ENCODE measurements around the gene PARP3.
A peak's percentile ranks its signal among the peaks of the same experiment; 100 is the strongest.
"Not testable (repeated sequence)": the region's sequence is repeated elsewhere in the genome, so short reads cannot be mapped to it uniquely, and the experiment has no call there.

The PARP3 gene

GRCh38 chr3:51985063-51985462, 42.9 kb downstream of the PARP3 start:
- H3K36me3 ChIP-seq (ENCODE audit: control insufficient read depth, insufficient read depth, low read length), result no peaks in the 10 kb centered on the region
- no peaks in the 10 kb centered on the region for H3K9me3 ChIP-seq (ENCODE audit: control insufficient read depth, low read length)
- H3K27ac ChIP-seq (ENCODE audit: insufficient read depth, low read length, poor library complexity, severe bottlenecking), result no peak overlapping the region
- no peak overlapping the region for H3K4me3 ChIP-seq (ENCODE audit: insufficient read depth, low read depth, low read length, poor library complexity, severe bottlenecking)
- DNase-seq, result no peak
- H3K4me1 ChIP-seq (ENCODE audit: control insufficient read depth, insufficient read depth, low read length, poor library complexity, severe bottlenecking), result peaks cover 11% of the 10 kb centered on the region
- no peaks in the 10 kb centered on the region for H3K27me3 ChIP-seq (replicated peaks; ENCODE audit: control insufficient read depth, insufficient read depth, low read length, poor library complexity, severe bottlenecking)

DNA sequence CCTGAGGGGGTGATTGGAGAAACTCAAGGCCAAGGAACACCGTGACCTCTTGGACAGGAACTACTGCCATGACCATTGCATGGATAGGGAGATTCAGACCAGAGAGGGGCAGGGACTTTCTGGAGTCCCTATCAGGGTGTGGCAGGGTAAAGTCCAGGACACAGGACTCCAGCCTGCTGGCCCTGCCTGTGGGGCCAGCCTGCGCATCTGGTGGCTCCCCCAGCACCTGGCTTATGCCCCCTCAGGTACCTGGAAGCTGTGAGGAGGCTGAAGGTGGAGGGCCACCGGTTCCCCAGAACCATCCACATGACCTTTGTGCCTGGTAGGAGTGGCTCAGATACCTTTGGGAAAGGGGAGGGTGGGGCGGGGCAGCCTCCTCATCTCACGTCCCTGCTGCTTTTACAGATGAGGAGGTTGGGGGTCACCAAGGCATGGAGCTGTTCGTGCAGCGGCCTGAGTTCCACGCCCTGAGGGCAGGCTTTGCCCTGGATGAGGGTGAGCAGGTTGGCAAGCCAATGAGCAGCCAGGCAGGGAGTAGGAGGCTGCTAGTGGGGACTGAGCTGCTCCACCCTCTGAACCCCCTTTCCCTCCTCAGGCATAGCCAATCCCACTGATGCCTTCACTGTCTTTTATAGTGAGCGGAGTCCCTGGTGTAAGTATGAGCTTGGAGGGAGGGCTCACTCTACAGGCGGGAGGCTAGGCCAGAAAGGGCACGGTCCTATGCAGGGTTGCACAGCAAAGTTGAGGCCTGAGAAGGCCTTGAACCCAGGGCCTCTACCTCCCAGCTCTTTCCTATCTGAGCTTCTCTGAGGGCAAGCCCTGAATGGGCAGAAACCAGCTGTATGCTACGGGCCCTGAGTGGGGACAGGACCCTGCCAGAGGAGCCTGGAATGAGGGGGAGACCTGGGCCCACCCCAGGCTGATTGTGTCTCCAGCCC, 44.1 kb downstream of the PARP3 start:
- Histone ChIP-seq H3K4me3 (ENCODE audit: insufficient read depth, low read depth, low read length, poor library complexity, severe bottlenecking) (no peak overlapping the region), H3K27me3 (replicated peaks; ENCODE audit: control insufficient read depth, insufficient read depth, low read length, poor library complexity, severe bottlenecking) (no peaks in the 10 kb centered on the region), H3K4me1 (ENCODE audit: control insufficient read depth, insufficient read depth, low read length, poor library complexity, severe bottlenecking) (peaks cover 11% of the 10 kb centered on the region), H3K36me3 (ENCODE audit: control insufficient read depth, insufficient read depth, low read length) (no peaks in the 10 kb centered on the region), H3K9me3 (ENCODE audit: control insufficient read depth, low read length) (no peaks in the 10 kb centered on the region), H3K27ac (ENCODE audit: insufficient read depth, low read length, poor library complexity, severe bottlenecking) (no peak overlapping the region)
- DNase-seq, result no peak

DNA sequence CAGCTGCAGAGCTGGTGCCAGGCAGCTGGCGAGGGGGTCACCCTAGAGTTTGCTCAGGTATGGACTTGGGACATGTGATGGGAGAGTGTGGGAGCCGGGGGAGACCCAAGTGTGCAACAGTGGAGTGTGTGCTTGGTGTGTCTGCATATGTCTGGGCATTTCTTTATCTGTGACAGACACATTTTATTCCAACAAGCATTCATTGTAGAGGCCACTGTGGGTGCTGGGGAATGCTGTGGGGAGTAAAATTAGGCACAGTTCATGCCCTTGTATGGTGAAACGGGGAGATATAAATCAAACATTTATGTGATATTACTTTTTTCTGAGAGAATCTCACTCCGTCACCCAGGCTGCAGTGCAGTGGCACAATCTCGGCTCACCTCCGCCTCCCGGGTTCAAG, 45.4 kb downstream of the PARP3 start:
- Histone ChIP-seq H3K9me3 (ENCODE audit: control insufficient read depth, low read length) (no peaks in the 10 kb centered on the region), H3K27ac (ENCODE audit: insufficient read depth, low read length, poor library complexity, severe bottlenecking) (no peak overlapping the region), H3K4me3 (ENCODE audit: insufficient read depth, low read depth, low read length, poor library complexity, severe bottlenecking) (no peak overlapping the region), H3K36me3 (ENCODE audit: control insufficient read depth, insufficient read depth, low read length) (peaks cover 2% of the 10 kb centered on the region), H3K27me3 (replicated peaks; ENCODE audit: control insufficient read depth, insufficient read depth, low read length, poor library complexity, severe bottlenecking) (no peaks in the 10 kb centered on the region), H3K4me1 (ENCODE audit: control insufficient read depth, insufficient read depth, low read length, poor library complexity, severe bottlenecking) (peaks cover 4% of the 10 kb centered on the region)
- DNase-seq, result no peak

DNA sequence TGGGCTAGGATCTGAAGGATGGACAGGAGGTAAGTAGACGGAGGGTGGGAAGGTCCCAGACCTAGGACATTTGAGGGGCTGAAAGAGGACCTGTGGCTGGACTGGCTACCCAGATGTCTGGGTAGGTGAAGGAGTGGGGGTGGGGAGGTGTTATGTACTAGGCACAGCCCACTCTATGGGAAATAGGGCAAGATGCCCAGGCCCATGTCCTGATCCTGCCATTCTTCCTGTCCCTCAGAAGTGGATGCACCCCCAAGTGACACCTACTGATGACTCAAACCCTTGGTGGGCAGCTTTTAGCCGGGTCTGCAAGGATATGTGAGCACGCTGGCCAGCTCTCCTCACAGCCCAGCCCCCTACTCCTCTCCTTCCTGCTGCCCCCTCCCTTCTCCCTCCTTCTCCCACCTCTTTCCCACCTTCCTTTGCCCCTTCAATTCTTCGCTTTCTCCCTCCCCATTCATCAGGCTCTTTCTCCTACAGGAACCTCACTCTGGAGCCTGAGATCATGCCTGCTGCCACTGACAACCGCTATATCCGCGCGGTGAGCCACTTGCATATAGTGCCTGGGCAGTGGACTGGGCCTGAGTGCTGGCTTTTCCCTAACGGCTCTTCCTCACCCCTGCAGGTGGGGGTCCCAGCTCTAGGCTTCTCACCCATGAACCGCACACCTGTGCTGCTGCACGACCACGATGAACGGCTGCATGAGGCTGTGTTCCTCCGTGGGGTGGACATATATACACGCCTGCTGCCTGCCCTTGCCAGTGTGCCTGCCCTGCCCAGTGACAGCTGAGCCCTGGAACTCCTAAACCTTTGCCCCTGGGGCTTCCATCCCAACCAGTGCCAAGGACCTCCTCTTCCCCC, 46.4 kb downstream of the PARP3 start:
- no peaks in the 10 kb centered on the region for H3K4me1 ChIP-seq (ENCODE audit: control insufficient read depth, insufficient read depth, low read length, poor library complexity, severe bottlenecking)

DNA sequence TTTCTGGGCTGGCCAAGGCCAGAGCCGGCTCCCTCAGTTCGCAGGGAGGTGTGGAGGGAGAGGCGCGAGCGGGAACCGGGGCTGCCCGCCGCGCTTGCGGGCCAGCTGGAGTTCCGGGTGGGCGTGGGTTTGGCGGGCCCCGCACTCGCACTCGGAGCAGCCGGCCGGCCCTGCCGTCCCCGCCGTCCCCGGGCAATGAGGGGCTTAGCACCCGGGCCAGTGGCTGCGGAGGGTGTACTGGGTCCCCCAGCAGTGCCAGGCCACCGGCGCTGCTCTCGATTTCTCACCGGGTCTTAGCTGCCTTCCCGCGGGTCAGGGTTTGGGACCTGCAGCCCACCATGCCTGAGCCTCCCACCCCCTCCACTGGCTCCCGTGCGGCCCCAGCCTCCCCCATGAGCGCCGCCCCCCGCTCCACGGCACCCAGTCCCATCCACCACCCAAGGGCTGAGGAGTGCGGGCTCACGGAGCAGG, 48.4 kb downstream of the PARP3 start:
- H3K27ac ChIP-seq (ENCODE audit: insufficient read depth, low read length, poor library complexity, severe bottlenecking); DNase-seq; H3K4me3 ChIP-seq (ENCODE audit: insufficient read depth, low read depth, low read length, poor library complexity, severe bottlenecking); H3K9me3 ChIP-seq (ENCODE audit: control insufficient read depth, low read length); H3K27me3 ChIP-seq (replicated peaks; ENCODE audit: control insufficient read depth, insufficient read depth, low read length, poor library complexity, severe bottlenecking): not testable (repeated sequence)
- peaks cover 21% of the 10 kb centered on the region for H3K36me3 ChIP-seq (ENCODE audit: control insufficient read depth, insufficient read depth, low read length)
- peaks cover 10% of the 10 kb centered on the region for H3K4me1 ChIP-seq (ENCODE audit: control insufficient read depth, insufficient read depth, low read length, poor library complexity, severe bottlenecking)

More for the DNA sequence above, 46.4 kb downstream of the PARP3 start:
- no peak overlapping the region for H3K27ac ChIP-seq (ENCODE audit: insufficient read depth, low read length, poor library complexity, severe bottlenecking)
- no peak for DNase-seq
- H3K9me3 ChIP-seq (ENCODE audit: control insufficient read depth, low read length), result no peaks in the 10 kb centered on the region
- H3K27me3 ChIP-seq (replicated peaks; ENCODE audit: control insufficient read depth, insufficient read depth, low read length, poor library complexity, severe bottlenecking), result no peaks in the 10 kb centered on the region
- no peak overlapping the region for H3K4me3 ChIP-seq (ENCODE audit: insufficient read depth, low read depth, low read length, poor library complexity, severe bottlenecking)
- H3K36me3 ChIP-seq (ENCODE audit: control insufficient read depth, insufficient read depth, low read length), result peaks cover 8% of the 10 kb centered on the region

DNA sequence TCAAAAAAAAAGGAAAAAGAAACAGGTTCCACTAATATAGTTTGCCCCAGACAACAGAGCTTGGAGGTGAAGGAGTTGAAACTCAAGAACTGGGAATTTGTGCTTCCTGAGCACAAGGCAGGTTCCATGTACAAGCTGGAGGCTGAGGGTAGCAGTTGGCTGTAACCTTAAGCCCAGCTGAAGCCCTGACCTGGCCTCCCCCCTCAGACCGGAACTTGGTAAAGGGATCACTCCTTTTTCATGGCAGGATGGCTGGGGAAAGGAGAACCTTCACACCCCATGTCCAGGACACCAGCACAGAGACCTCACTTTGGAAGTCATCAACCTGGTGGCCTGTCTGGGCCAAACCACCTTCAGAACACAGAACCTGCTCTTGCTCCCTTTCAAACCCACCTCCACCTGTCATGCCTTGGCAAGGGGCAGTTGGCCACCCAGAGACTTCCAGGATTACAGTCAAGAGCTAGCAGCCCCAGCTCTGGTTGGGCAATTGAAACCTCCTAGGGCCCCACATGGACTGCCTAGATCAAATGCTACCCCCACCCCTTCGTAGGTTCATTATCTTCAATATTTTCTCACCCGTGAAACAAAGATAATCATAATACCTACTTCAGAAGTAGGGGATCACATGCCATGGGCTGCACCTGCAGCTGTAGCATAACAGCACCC, 50.0 kb downstream of the PARP3 start:
- Histone ChIP-seq H3K27me3 (replicated peaks; ENCODE audit: control insufficient read depth, insufficient read depth, low read length, poor library complexity, severe bottlenecking) (no peaks in the 10 kb centered on the region), H3K4me3 (ENCODE audit: insufficient read depth, low read depth, low read length, poor library complexity, severe bottlenecking) (no peak overlapping the region), H3K4me1 (ENCODE audit: control insufficient read depth, insufficient read depth, low read length, poor library complexity, severe bottlenecking) (peaks cover 10% of the 10 kb centered on the region), H3K27ac (ENCODE audit: insufficient read depth, low read length, poor library complexity, severe bottlenecking) (no peak overlapping the region), H3K9me3 (ENCODE audit: control insufficient read depth, low read length) (no peaks in the 10 kb centered on the region), H3K36me3 (ENCODE audit: control insufficient read depth, insufficient read depth, low read length) (peaks cover 21% of the 10 kb centered on the region)
- no peak for DNase-seq

DNA sequence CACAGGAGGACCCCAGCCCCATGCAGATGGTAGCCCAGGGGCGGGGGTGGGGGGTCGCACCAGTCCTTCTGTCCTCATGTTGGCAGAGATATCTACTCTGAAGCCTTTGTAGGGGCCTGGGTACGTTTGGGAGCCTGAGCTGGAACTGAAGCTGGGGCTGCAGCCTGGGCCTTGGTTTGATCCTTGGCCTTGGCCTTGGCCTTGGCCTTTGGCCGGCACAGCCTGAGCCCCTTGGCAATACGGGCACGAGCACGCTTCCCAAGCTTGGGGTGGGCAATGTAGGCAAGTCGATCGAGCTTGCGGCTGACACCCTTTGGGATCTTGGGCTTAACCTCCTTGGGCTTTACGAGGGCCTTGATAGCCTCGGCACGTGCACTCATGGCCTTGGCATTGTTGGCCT, 51.5 kb downstream of the PARP3 start:
- not testable (repeated sequence) for DNase-seq; H3K4me3 ChIP-seq (ENCODE audit: insufficient read depth, low read depth, low read length, poor library complexity, severe bottlenecking); H3K27ac ChIP-seq (ENCODE audit: insufficient read depth, low read length, poor library complexity, severe bottlenecking); H3K27me3 ChIP-seq (replicated peaks; ENCODE audit: control insufficient read depth, insufficient read depth, low read length, poor library complexity, severe bottlenecking); H3K9me3 ChIP-seq (ENCODE audit: control insufficient read depth, low read length)
- peaks cover 10% of the 10 kb centered on the region for H3K4me1 ChIP-seq (ENCODE audit: control insufficient read depth, insufficient read depth, low read length, poor library complexity, severe bottlenecking)
- peaks cover 21% of the 10 kb centered on the region for H3K36me3 ChIP-seq (ENCODE audit: control insufficient read depth, insufficient read depth, low read length)

DNA sequence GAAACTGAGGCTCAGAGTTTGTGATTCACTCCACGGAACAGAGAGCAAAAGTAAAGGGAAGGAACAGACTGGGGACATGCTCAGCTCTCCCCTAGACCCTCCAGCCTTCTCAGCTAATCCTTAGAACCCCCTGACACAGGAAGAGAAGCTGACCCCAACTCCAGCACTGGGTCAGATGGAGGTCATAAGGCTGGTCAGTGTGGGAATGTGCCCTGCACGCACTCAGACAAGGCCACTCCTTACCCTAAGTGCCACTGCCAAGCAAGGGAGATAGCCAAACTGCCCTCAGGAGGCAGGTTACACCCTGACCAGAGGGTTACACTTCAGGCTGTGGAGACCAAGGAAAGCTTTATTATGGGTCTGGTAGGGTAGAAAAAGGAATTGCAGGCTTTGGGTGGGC, 52.4 kb downstream of the PARP3 start:
- peaks cover 21% of the 10 kb centered on the region for H3K36me3 ChIP-seq (ENCODE audit: control insufficient read depth, insufficient read depth, low read length)
- no peak for DNase-seq

DNA sequence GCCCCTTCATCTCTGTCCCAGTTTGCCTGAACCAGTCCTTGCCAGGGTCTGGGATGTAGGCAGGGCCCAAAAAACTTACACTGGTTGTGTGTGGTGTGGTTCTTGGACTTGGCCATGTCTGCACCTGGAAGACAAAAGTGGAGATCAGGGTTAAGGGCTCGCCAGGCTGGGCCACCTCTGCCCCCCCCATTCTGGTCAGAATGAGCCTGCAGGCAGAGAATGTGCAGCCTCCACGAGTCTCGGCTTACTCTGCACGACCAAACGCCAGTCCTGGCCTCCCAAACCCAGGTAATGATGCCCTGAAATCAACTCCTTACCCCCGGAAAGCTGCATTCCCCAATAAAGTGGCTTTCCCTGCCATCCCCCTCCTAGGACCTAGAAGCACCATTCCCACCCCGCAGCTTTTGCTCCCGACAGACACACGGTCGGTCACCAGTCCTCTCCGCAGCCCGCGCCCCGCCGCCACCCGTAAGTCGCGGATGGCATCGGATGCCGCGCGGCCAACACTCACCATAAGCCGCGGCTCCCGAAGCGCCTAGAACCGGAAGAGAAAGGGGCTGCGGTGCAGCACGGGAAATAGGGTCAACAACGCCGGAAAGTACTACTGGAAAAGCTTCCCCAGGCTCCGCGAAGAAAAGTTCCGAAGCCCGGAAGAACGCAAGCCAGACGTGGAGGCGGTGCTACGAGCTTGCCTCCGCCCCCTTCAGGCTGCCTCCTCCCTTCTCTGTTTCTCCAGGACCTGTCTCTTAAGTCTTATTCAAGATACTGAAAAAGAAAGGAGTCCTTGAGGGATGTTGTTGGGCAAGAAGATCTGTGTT, 53.4 kb downstream of the PARP3 start, which contains the start of gene RPL29:
RPL29 (minus strand) TSS at position 550 of the 818 bp plus-strand sequence; CDS start at position 116, 434 bp downstream.
- H3K27me3 ChIP-seq (replicated peaks; ENCODE audit: control insufficient read depth, insufficient read depth, low read length, poor library complexity, severe bottlenecking), result no peaks in the 10 kb centered on the region
- H3K36me3 ChIP-seq (ENCODE audit: control insufficient read depth, insufficient read depth, low read length), result peaks cover 21% of the 10 kb centered on the region
- H3K9me3 ChIP-seq (ENCODE audit: control insufficient read depth, low read length), result no peaks in the 10 kb centered on the region
- peak within 1 kb of the TSS; percentile 85 for H3K27ac ChIP-seq (ENCODE audit: insufficient read depth, low read length, poor library complexity, severe bottlenecking)
- peak; percentile 82 to 87 (median 86) for DNase-seq
- peak within 1 kb of the TSS; percentile 79 for H3K4me3 ChIP-seq (ENCODE audit: insufficient read depth, low read depth, low read length, poor library complexity, severe bottlenecking)
- H3K4me1 ChIP-seq (ENCODE audit: control insufficient read depth, insufficient read depth, low read length, poor library complexity, severe bottlenecking), result peaks cover 10% of the 10 kb centered on the region

More for the DNA sequence above, 52.4 kb downstream of the PARP3 start:
- H3K27me3 ChIP-seq (replicated peaks; ENCODE audit: control insufficient read depth, insufficient read depth, low read length, poor library complexity, severe bottlenecking), result no peaks in the 10 kb centered on the region
- peaks cover 10% of the 10 kb centered on the region for H3K4me1 ChIP-seq (ENCODE audit: control insufficient read depth, insufficient read depth, low read length, poor library complexity, severe bottlenecking)
- H3K27ac ChIP-seq (ENCODE audit: insufficient read depth, low read length, poor library complexity, severe bottlenecking), result peak overlapping the region; percentile 85
- no peaks in the 10 kb centered on the region for H3K9me3 ChIP-seq (ENCODE audit: control insufficient read depth, low read length)
- H3K4me3 ChIP-seq (ENCODE audit: insufficient read depth, low read depth, low read length, poor library complexity, severe bottlenecking), result no peak overlapping the region
